ENCODE measurements around the gene SV2C. TPM values are rescaled to one million over a fixed set of nuclear protein-coding genes. Genes with fewer than 3 reads are reported as not detected.
A peak's percentile ranks its signal among the peaks of the same experiment; 100 is the strongest.

SV2C gene
- total and polyA plus RNA-seq, 7 donors, result under 0.01 to 0.01 TPM; not detected in 5

DNA sequence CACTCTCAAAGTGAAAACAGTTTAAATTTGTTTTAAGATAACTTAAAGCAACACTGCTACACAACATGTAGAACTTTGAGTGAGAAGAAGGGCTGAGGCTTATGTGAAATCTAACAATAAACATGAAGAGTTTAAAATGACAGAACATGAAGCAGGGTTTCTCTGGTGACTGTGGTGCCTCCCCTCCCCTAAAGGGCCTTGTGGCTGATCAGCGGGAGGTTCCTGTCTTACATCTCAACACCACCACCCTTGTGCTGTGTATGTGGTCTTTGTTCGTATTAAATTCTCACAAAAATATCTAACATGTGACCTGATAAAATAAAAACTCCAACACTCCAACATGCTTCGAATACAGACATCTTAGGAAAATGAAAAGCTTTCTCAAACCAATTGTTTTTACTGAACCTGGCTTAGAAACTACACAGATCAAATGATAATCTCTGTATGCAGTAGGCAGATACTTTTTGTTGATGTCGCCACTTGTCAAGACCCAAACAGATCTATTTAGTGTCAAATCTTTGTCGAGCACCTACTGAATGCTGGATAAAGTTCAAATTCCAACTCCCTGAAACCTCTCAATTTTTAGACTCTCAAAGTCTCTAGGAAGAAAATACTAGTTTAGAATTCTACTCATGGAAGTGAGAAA, 310.0 kb downstream of the SV2C start:
- Histone ChIP-seq H3K36me3 (ENCODE audit: insufficient read depth in 1 of 2, low read depth in 1 of 2) (no peaks in the 10 kb centered on the region), H3K9me3 (no peaks in the 10 kb centered on the region), H3K4me3 (no peak overlapping the region), H3K27ac (no peak overlapping the region), H3K27me3 (ENCODE audit: insufficient read depth in 3 of 3, low read length in 2 of 3) (no peaks in the 10 kb centered on the region), H3K4me1 (no peaks in the 10 kb centered on the region)
- TF ChIP-seq CTCF (IDR thresholded peaks at IDR 0.05), result no peak
- no peak for DNase-seq
- 76 to 87% (median 79%) methylated on average over 5 of the region's 5 CpGs for WGBS, 3 donors
- ATAC-seq, result no peak
- intact Hi-C loops (cut with DNase I), result no loop called here

GRCh38 chr5:76397200-76397599, 314.0 kb downstream of the SV2C start:
- DNase-seq, result no peak
- H3K36me3 ChIP-seq (ENCODE audit: insufficient read depth in 1 of 2, low read depth in 1 of 2), result no peaks in the 10 kb centered on the region
- 78 to 88% (median 86%) methylated on average over 2 of the region's 2 CpGs for WGBS, 3 donors

DNA sequence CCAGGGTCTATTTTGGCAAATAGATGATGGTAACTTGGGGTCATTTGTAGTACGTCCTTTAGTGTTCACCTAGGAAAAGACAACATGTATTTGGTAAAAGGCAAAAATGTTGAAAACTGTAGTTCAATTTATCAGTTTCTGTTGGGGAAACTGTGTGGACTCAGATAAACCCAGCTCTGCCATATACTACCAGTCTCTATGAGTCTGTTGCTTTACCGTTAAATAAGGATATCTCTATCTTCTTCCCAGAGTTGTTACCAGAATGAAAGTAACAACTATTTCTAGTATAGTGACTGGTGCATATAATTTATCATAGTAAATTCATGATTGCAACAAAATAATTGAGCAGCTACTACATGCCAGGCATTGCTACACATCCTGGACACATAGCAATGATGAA, 316.1 kb downstream of the SV2C start:
- intact Hi-C loops (cut with DNase I), result no loop called here
- Histone ChIP-seq H3K27ac (no peak overlapping the region), H3K9me3 (no peaks in the 10 kb centered on the region), H3K4me3 (no peak overlapping the region), H3K36me3 (ENCODE audit: insufficient read depth in 1 of 2, low read depth in 1 of 2) (no peaks in the 10 kb centered on the region), H3K27me3 (ENCODE audit: insufficient read depth in 3 of 3, low read length in 2 of 3) (peaks cover 0 to 36% (median 2%) of the 10 kb centered on the region in 3 donors), H3K4me1 (no peaks in the 10 kb centered on the region)
- ATAC-seq (no peak), DNase-seq (no peak)
- 89 to 92% (median 91%) methylated on average over 2 of the region's 2 CpGs for WGBS, 3 donors
- no peak for TF ChIP-seq CTCF (IDR thresholded peaks at IDR 0.05)

More at GRCh38 chr5:76397200-76397599, 314.0 kb downstream of the SV2C start:
- intact Hi-C loops (cut with DNase I), result no loop called here
- H3K4me3 ChIP-seq, result no peak overlapping the region
- no peak for ATAC-seq
- H3K9me3 ChIP-seq, result no peaks in the 10 kb centered on the region
- no peak for TF ChIP-seq CTCF (IDR thresholded peaks at IDR 0.05)
- no peaks in the 10 kb centered on the region for H3K4me1 ChIP-seq
- H3K27me3 ChIP-seq (ENCODE audit: insufficient read depth in 3 of 3, low read length in 2 of 3), result peaks cover 0 to 24% (median 0%) of the 10 kb centered on the region in 3 donors
- no peak overlapping the region for H3K27ac ChIP-seq

- DNase-seq (no peak), ATAC-seq (no peak)
- Histone ChIP-seq H3K9me3 (no peaks in the 10 kb centered on the region), H3K27me3 (ENCODE audit: insufficient read depth in 3 of 3, low read length in 2 of 3) (peaks cover 0 to 42% (median 2%) of the 10 kb centered on the region in 3 donors), H3K36me3 (ENCODE audit: insufficient read depth in 1 of 2, low read depth in 1 of 2) (no peaks in the 10 kb centered on the region), H3K27ac (no peak overlapping the region), H3K4me3 (no peak overlapping the region), H3K4me1 (no peaks in the 10 kb centered on the region)
- no peak for TF ChIP-seq CTCF (IDR thresholded peaks at IDR 0.05)
- 72 to 84% (median 81%) methylated on average over 5 of the region's 5 CpGs for WGBS, 3 donors
- intact Hi-C loops (cut with DNase I), result no loop called here
Observed at GRCh38 chr5:76400466-76400865, 317.3 kb downstream of the SV2C start.

- Histone ChIP-seq H3K36me3 (ENCODE audit: insufficient read depth in 1 of 2, low read depth in 1 of 2) (no peaks in the 10 kb centered on the region), H3K27ac (no peak overlapping the region), H3K4me1 (no peaks in the 10 kb centered on the region), H3K9me3 (no peaks in the 10 kb centered on the region), H3K4me3 (peak overlapping the region; percentile 69), H3K27me3 (ENCODE audit: insufficient read depth in 3 of 3, low read length in 2 of 3) (peaks cover 0 to 42% (median 2%) of the 10 kb centered on the region in 3 donors)
- intact Hi-C loops (cut with DNase I), result no loop called here
- no peak for TF ChIP-seq CTCF (IDR thresholded peaks at IDR 0.05)
- ATAC-seq (no peak), DNase-seq (no peak)
- WGBS, 3 donors, result 35 to 36% (median 36%) methylated on average over 11 of the region's 11 CpGs
Observed at GRCh38 chr5:76401801-76402250, 318.6 kb downstream of the SV2C start.
